Muscle layer of duodenum (tissue), 2 donors: ENCODE results near the gene SDK1.
A peak's percentile ranks its signal among the peaks of the same experiment; 100 is the strongest.
"Not testable (repeated sequence)": the region's sequence is repeated elsewhere in the genome, so short reads cannot be mapped to it uniquely, and the experiment has no call there.

ENCODE experiments used
- H3K27ac ChIP-seq: one replicate; pipeline ENCODE4 v1.7.0; 2013; ENCODE audit warnings: mild to moderate bottlenecking, low read length
- H3K27me3 ChIP-seq: one replicate; pipeline ENCODE4 v1.7.0; 2013; ENCODE audit warnings: low read depth, mild to moderate bottlenecking, control low read depth, low read length
- H3K36me3 ChIP-seq, 2 donors: one replicate each; pipeline ENCODE4 v1.7.0; 2013; ENCODE audit warnings: low read length in 2 of 2, control low read depth in 1 of 2, mild to moderate bottlenecking in 1 of 2; ENCODE audit not compliant: insufficient read depth in 2 of 2, control insufficient read depth in 1 of 2
- H3K4me1 ChIP-seq, 2 donors: one replicate each; pipeline ENCODE4 v1.7.0; 2013; ENCODE audit warnings: low read length in 2 of 2, mild to moderate bottlenecking in 2 of 2, control low read depth in 1 of 2, moderate library complexity in 1 of 2; ENCODE audit not compliant: insufficient read depth in 2 of 2, control insufficient read depth in 1 of 2
- H3K4me3 ChIP-seq, 2 donors: one replicate each; pipeline ENCODE4 v1.7.0; 2013; ENCODE audit warnings: low read length in 2 of 2, low read depth in 1 of 2, mild to moderate bottlenecking in 1 of 2
- H3K9me3 ChIP-seq, 2 donors: one replicate each; pipeline ENCODE4 v1.7.0; 2013; ENCODE audit warnings: low read length in 2 of 2, control low read depth in 1 of 2, mild to moderate bottlenecking in 1 of 2; ENCODE audit not compliant: control insufficient read depth in 1 of 2
- donor health status: healthy.

SDK1 gene

GRCh38 chr7:3574386-3574785 lies 273.3 kb downstream of the SDK1 start:
- no peak overlapping the region for H3K27ac ChIP-seq
- H3K4me1 ChIP-seq: no peaks in the 10 kb centered on the region
- no peak overlapping the region for H3K4me3 ChIP-seq
- H3K27me3 ChIP-seq: no peaks in the 10 kb centered on the region
- peaks cover 0 to 14% of the 10 kb centered on the region in 2 donors for H3K9me3 ChIP-seq
- no peaks in the 10 kb centered on the region for H3K36me3 ChIP-seq

- Histone ChIP-seq H3K36me3 (no peaks in the 10 kb centered on the region), H3K27me3 (no peaks in the 10 kb centered on the region), H3K4me1 (no peaks in the 10 kb centered on the region), H3K9me3 (peaks cover 0 to 14% of the 10 kb centered on the region in 2 donors), H3K4me3 (no peak overlapping the region), H3K27ac (no peak overlapping the region)
Measured at GRCh38 chr7:3575753-3576531, 274.9 kb downstream of the SDK1 start.

- Histone ChIP-seq H3K27me3 (no peaks in the 10 kb centered on the region), H3K4me3 (no peak overlapping the region), H3K4me1 (no peaks in the 10 kb centered on the region), H3K36me3 (no peaks in the 10 kb centered on the region), H3K27ac (no peak overlapping the region), H3K9me3 (peaks cover 0 to 11% of the 10 kb centered on the region in 2 donors)
Measured at GRCh38 chr7:3578399-3578798, 277.3 kb downstream of the SDK1 start.

GRCh38 chr7:3579638-3580219 lies 278.7 kb downstream of the SDK1 start:
- H3K9me3 ChIP-seq: peaks cover 0 to 11% of the 10 kb centered on the region in 2 donors
- H3K4me3 ChIP-seq: no peak overlapping the region

GRCh38 chr7:3582145-3582544 lies 281.1 kb downstream of the SDK1 start:
- H3K4me3 ChIP-seq, H3K9me3 ChIP-seq, H3K36me3 ChIP-seq, H3K27ac ChIP-seq, H3K4me1 ChIP-seq, H3K27me3 ChIP-seq: not testable (repeated sequence)

More at GRCh38 chr7:3579638-3580219, 278.7 kb downstream of the SDK1 start:
- no peaks in the 10 kb centered on the region for H3K36me3 ChIP-seq
- no peaks in the 10 kb centered on the region for H3K27me3 ChIP-seq
- H3K27ac ChIP-seq: no peak overlapping the region
- H3K4me1 ChIP-seq: no peaks in the 10 kb centered on the region

- H3K4me1 ChIP-seq: no peaks in the 10 kb centered on the region
- H3K9me3 ChIP-seq: no peaks in the 10 kb centered on the region
- H3K36me3 ChIP-seq: no peaks in the 10 kb centered on the region
- H3K27me3 ChIP-seq: no peaks in the 10 kb centered on the region
- no peak overlapping the region for H3K27ac ChIP-seq
- no peak overlapping the region for H3K4me3 ChIP-seq
Measured at GRCh38 chr7:3585826-3586225, 284.8 kb downstream of the SDK1 start.

- no peaks in the 10 kb centered on the region for H3K36me3 ChIP-seq
- H3K4me1 ChIP-seq: no peaks in the 10 kb centered on the region
- H3K27me3 ChIP-seq: no peaks in the 10 kb centered on the region
- H3K27ac ChIP-seq: no peak overlapping the region
- H3K9me3 ChIP-seq: no peaks in the 10 kb centered on the region
- no peak overlapping the region for H3K4me3 ChIP-seq
Measured at GRCh38 chr7:3588341-3588740, 287.3 kb downstream of the SDK1 start.

GRCh38 chr7:3589752-3590151 lies 288.7 kb downstream of the SDK1 start:
- no peaks in the 10 kb centered on the region for H3K36me3 ChIP-seq

GRCh38 chr7:3591219-3591618 lies 290.2 kb downstream of the SDK1 start:
- Histone ChIP-seq H3K4me3 (no peak overlapping the region), H3K27me3 (no peaks in the 10 kb centered on the region), H3K27ac (no peak overlapping the region), H3K4me1 (no peaks in the 10 kb centered on the region), H3K9me3 (no peaks in the 10 kb centered on the region), H3K36me3 (no peaks in the 10 kb centered on the region)

More at GRCh38 chr7:3589752-3590151, 288.7 kb downstream of the SDK1 start:
- no peak overlapping the region for H3K27ac ChIP-seq
- no peaks in the 10 kb centered on the region for H3K9me3 ChIP-seq
- no peak overlapping the region for H3K4me3 ChIP-seq
- H3K4me1 ChIP-seq: no peaks in the 10 kb centered on the region
- H3K27me3 ChIP-seq: no peaks in the 10 kb centered on the region

- Histone ChIP-seq H3K36me3 (no peaks in the 10 kb centered on the region), H3K9me3 (no peaks in the 10 kb centered on the region), H3K4me3 (no peak overlapping the region), H3K4me1 (no peaks in the 10 kb centered on the region), H3K27ac (no peak overlapping the region), H3K27me3 (no peaks in the 10 kb centered on the region)
Measured at GRCh38 chr7:3591944-3592343, 290.9 kb downstream of the SDK1 start.

- no peaks in the 10 kb centered on the region for H3K36me3 ChIP-seq
- no peaks in the 10 kb centered on the region for H3K9me3 ChIP-seq
- H3K27ac ChIP-seq: no peak overlapping the region
- H3K4me1 ChIP-seq: no peaks in the 10 kb centered on the region
- H3K27me3 ChIP-seq: no peaks in the 10 kb centered on the region
- peak overlapping the region; percentile 15 to 18 for H3K4me3 ChIP-seq
Measured at GRCh38 chr7:3592401-3593134, 291.5 kb downstream of the SDK1 start.
